Gastrocnemius medialis (tissue), 4 donors: ENCODE results near the gene PRKCA. TPM values are rescaled to one million over a fixed set of nuclear protein-coding genes. Genes with fewer than 3 reads are reported as not detected.

Experiments used
- ATAC-seq, 2 donors: fragments of 150-250 bp; one replicate each; pipeline ENCODE4 v1.9.1; 2016
- DNase-seq, 2 donors: peaks; one replicate each; pipeline ENCODE4 v3.0.0-alpha.2; 2019
- H3K27ac ChIP-seq, 4 donors: fragments of 200-600 bp; sonication (generic); 1 replicate in 1 of 4; 2 replicates in 3 of 4; pipeline ENCODE4 v1.5.1; 2016 to 2018; ENCODE audit warnings: mild to moderate bottlenecking in 2 of 4, moderate library complexity in 1 of 4
- H3K27me3 ChIP-seq, 3 donors: fragments of 200-600 bp; sonication (generic) in 2 of 3; 1 replicate in 1 of 3; 2 replicates in 2 of 3; pipeline versions ENCODE4 v1.5.1 to v1.6.0; 2016 to 2019; ENCODE audit warnings: mild to moderate bottlenecking in 1 of 3, moderate library complexity in 1 of 3
- H3K36me3 ChIP-seq, 2 donors: fragments of 200-600 bp; sonication (generic) in 1 of 2; one replicate each; pipeline ENCODE4 v1.5.1; 2017 to 2018
- H3K4me1 ChIP-seq, 2 donors: fragments of 200-600 bp; sonication (generic) in 1 of 2; one replicate each; pipeline ENCODE4 v1.5.1; 2016 to 2017; ENCODE audit warnings: mild to moderate bottlenecking in 2 of 2
- H3K4me3 ChIP-seq, 4 donors: fragments of 200-600 bp; sonication (generic) in 3 of 4; 1 replicate in 1 of 4; 2 replicates in 3 of 4; pipeline ENCODE4 v1.5.1; 2016 to 2019; ENCODE audit warnings: mild to moderate bottlenecking in 2 of 4
- H3K9me3 ChIP-seq, 3 donors: fragments of 200-600 bp; sonication (generic) in 2 of 3; 1 replicate in 1 of 3; 2 replicates in 2 of 3; pipeline ENCODE4 v1.5.1; 2016 to 2019
- POLR2A ChIP-seq, 2 donors: fragments of 450-650 bp; IDR thresholded peaks; one replicate each; pipeline ENCODE4 v1.6.1; 2017; ENCODE audit warnings: antibody characterized with exemption in 2 of 2, mild to moderate bottlenecking in 2 of 2, moderate library complexity in 2 of 2
- in situ Hi-C, 4 donors: fragments of 200-750 bp; cut with MboI; loops; one replicate each; pipeline versions ENCODE4 v1.15.0 to v1.8.0; 2017; ENCODE audit warnings: low sequenced_read_pairs in 4 of 4
- intact Hi-C: fragments of 100-400 bp; cut with DNase I; formaldehyde crosslinking; loops from one replicate; pipeline ENCODE4 v1.15.1; 2023; ENCODE audit warnings: low total_unique reads
- total RNA-seq, 4 donors: library from RNA; depleted of rRNA; stranded (reverse); fragments of >200 nt; gene quantifications; one replicate each; pipeline versions ENCODE4 v1.1.0 to v1.2.3, GENCODE V29; 2016
- TF ChIP-seq, protein P1 (sequence below), 5 experiments: fragments of 450-650 bp in 3 of 5; fragments of 200-600 bp in 2 of 5; sonication (generic) in 2 of 5; IDR thresholded peaks in 4 of 5; conservative IDR thresholded peaks in 1 of 5; 1 replicate in 4 of 5; 2 replicates in 1 of 5; pipeline ENCODE4 v1.5.1; 2016 to 2019; ENCODE audit warnings: antibody characterized with exemption in 5 of 5, mild to moderate bottlenecking in 3 of 5, moderate library complexity in 3 of 5

Gene PRKCA
- total RNA-seq, 4 donors from 2014 or later: 7.6 to 16.8 (median 11.1) TPM

- ATAC-seq (no peak), DNase-seq (no peak)
- Histone ChIP-seq H3K4me1 (no peaks in the 10 kb centered on the region), H3K36me3 (no peaks in the 10 kb centered on the region), H3K27me3 (no peaks in the 10 kb centered on the region), H3K27ac (no peak overlapping the region), H3K4me3 (no peak overlapping the region), H3K9me3 (no peaks in the 10 kb centered on the region)
- in situ Hi-C loops: no loop called here
- TF ChIP-seq POLR2A (IDR thresholded peaks at IDR 0.05): no peak
- TF ChIP-seq, protein P1, sequence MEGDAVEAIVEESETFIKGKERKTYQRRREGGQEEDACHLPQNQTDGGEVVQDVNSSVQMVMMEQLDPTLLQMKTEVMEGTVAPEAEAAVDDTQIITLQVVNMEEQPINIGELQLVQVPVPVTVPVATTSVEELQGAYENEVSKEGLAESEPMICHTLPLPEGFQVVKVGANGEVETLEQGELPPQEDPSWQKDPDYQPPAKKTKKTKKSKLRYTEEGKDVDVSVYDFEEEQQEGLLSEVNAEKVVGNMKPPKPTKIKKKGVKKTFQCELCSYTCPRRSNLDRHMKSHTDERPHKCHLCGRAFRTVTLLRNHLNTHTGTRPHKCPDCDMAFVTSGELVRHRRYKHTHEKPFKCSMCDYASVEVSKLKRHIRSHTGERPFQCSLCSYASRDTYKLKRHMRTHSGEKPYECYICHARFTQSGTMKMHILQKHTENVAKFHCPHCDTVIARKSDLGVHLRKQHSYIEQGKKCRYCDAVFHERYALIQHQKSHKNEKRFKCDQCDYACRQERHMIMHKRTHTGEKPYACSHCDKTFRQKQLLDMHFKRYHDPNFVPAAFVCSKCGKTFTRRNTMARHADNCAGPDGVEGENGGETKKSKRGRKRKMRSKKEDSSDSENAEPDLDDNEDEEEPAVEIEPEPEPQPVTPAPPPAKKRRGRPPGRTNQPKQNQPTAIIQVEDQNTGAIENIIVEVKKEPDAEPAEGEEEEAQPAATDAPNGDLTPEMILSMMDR (IDR thresholded peaks at IDR 0.05 in 4 of 5, conservative IDR thresholded peaks at IDR 0.05 in 1 of 5): no peak
- intact Hi-C loops: no loop called here
Measured at GRCh38 chr17:66555605-66556004, 253.2 kb downstream of the PRKCA start.

GRCh38 chr17:66557200-66557599 lies 254.8 kb downstream of the PRKCA start:
- TF ChIP-seq, protein P1 (IDR thresholded peaks at IDR 0.05 in 4 of 5, conservative IDR thresholded peaks at IDR 0.05 in 1 of 5): no peak
- no peak for TF ChIP-seq POLR2A (IDR thresholded peaks at IDR 0.05)
- H3K4me3 ChIP-seq: no peak overlapping the region

DNA sequence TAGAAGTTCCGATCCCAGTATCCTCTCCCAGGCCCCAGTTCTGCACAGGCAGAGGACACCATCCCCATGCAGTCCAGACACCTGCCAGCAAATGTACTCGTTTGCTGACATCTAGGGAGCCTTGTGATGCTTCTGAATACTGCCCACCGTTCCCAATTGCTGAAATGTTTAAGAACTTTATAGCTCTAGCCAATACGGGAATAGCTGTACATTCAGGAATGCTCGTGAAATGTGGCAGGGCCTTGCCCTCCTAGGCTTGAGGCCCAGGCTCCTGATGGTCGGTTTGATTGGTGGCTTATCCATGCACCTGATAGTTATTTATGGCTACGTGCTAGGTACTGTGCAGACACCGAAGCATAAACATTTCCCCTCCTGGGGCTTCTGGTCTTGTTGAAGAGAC lies 255.5 kb downstream of the PRKCA start:
- Histone ChIP-seq H3K4me1 (no peaks in the 10 kb centered on the region), H3K9me3 (no peaks in the 10 kb centered on the region), H3K27ac (no peak overlapping the region), H3K36me3 (no peaks in the 10 kb centered on the region), H3K4me3 (no peak overlapping the region), H3K27me3 (no peaks in the 10 kb centered on the region)
- ATAC-seq: no peak
- no peak for DNase-seq
- intact Hi-C loops: no loop called here
- TF ChIP-seq, protein P1 (IDR thresholded peaks at IDR 0.05 in 4 of 5, conservative IDR thresholded peaks at IDR 0.05 in 1 of 5): no peak
- TF ChIP-seq POLR2A (IDR thresholded peaks at IDR 0.05): no peak
- in situ Hi-C loops: no loop called here

More at GRCh38 chr17:66557200-66557599, 254.8 kb downstream of the PRKCA start:
- no peak for DNase-seq
- ATAC-seq: no peak
- Histone ChIP-seq H3K9me3 (no peaks in the 10 kb centered on the region), H3K4me1 (no peaks in the 10 kb centered on the region), H3K27ac (no peak overlapping the region), H3K27me3 (no peaks in the 10 kb centered on the region), H3K36me3 (no peaks in the 10 kb centered on the region)
- in situ Hi-C loops (no loop called here), intact Hi-C loops (no loop called here)

DNA sequence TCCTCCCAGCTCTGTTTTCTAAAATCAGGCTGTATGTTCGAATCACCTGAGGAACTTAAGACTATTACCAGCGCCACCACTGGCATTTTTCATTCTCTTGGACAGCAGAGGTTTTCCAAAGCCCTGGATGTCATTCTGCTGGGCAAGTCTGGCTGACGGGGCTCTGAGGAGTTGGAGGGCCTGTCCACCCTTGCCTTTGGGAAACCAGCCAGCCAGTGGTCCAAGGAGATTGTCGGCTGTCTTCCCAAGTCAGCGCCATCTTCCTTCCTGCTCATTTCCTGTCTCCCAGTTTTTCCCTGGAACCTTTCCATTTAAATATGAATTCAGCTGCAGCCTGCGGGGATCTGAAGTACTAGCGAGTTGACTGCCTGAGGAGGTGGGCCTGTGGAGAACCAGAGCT lies 258.3 kb downstream of the PRKCA start:
- Histone ChIP-seq H3K27me3 (no peaks in the 10 kb centered on the region), H3K36me3 (no peaks in the 10 kb centered on the region), H3K27ac (no peak overlapping the region), H3K4me1 (no peaks in the 10 kb centered on the region), H3K9me3 (no peaks in the 10 kb centered on the region), H3K4me3 (no peak overlapping the region)
- no peak for ATAC-seq
- intact Hi-C loops (no loop called here), in situ Hi-C loops (loop anchor here (10.0 kb wide), 1 partner anchor 306 kb away; no protein-coding TSS in a partner anchor)
- DNase-seq: no peak
- TF ChIP-seq POLR2A (IDR thresholded peaks at IDR 0.05): no peak
- TF ChIP-seq, protein P1 (IDR thresholded peaks at IDR 0.05 in 4 of 5, conservative IDR thresholded peaks at IDR 0.05 in 1 of 5): no peak

DNA sequence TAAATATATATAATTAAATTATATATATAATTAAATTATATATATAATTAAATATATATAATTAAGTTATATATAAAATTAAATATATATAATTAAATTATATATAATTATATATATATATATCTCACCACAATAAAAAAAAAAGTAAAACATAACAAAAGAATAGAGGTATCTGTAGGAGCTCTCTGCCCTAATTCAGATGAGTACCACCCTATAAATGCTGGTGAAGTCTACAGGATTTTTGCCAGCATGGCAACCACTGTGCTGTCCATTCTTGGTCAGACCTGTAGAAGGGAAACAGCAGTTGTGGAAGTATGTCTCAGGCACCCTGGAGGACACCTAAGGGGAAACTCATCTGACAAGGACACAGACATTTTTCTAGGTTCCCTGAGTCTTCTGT lies 259.7 kb downstream of the PRKCA start:
- DNase-seq: no peak
- H3K9me3 ChIP-seq: no peaks in the 10 kb centered on the region
- H3K4me1 ChIP-seq: no peaks in the 10 kb centered on the region
- no peaks in the 10 kb centered on the region for H3K36me3 ChIP-seq
- in situ Hi-C loops (loop anchor here (10.0 kb wide), 1 partner anchor 307 kb away; no protein-coding TSS in a partner anchor), intact Hi-C loops (no loop called here)
- no peak overlapping the region for H3K4me3 ChIP-seq
- no peak for TF ChIP-seq POLR2A (IDR thresholded peaks at IDR 0.05)
- H3K27ac ChIP-seq: no peak overlapping the region
- ATAC-seq: no peak
- no peaks in the 10 kb centered on the region for H3K27me3 ChIP-seq
